NCI-H1417 (cell line): ENCODE measurements around the gene TBC1D22A.

Experiments
- DNase-seq, 3 experiments: peaks; one replicate each; lab custom pipeline; 2025; lab: John Stamatoyannopoulos, UW

Gene TBC1D22A

GRCh38 chr22:46887978-46888377 lies 125.5 kb downstream of the TBC1D22A start:
- no peak for DNase-seq

- no peak for DNase-seq
Measured at GRCh38 chr22:46890819-46891218, 128.4 kb downstream of the TBC1D22A start.

- no peak for DNase-seq
Measured at GRCh38 chr22:46891382-46891951, 129.0 kb downstream of the TBC1D22A start.

- DNase-seq, result no peak
Measured at GRCh38 chr22:46892866-46893265, 130.4 kb downstream of the TBC1D22A start.

DNA sequence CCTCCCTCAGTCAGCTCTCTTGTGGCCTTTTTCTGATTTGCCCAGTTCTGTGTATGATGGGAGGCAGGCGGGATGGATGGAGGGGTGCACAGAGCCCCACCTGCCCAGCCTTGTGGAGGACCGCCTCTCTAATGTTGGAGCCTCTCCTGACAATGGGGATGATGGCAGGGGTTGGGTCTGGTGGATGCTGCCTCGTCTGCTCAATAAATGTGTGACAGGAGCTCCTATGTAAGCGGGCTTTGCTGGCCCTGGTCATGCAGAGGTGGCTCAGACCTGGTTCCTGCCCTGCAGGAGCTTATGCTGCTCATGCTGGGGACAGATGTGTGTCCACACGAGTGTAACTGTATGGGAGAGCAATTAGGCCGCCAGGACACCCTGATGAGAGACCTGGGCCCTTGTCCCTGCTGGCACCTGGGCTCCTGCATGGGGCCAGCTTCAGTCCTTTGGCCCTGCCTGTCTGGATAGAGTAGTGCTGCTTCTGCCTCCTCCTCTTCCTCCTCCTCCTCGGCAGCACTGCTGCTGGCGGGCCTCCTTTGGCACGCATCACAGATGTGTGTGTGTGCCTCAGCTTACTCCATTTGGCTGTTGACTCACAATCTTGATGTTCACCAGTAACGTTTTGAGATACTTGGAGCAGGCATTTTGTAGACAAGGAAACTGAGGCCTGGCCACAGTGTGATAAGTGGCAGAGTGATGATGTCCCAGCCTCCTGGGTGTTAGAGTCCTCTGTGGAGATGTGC lies 131.0 kb downstream of the TBC1D22A start:
- DNase-seq, result no peak

DNA sequence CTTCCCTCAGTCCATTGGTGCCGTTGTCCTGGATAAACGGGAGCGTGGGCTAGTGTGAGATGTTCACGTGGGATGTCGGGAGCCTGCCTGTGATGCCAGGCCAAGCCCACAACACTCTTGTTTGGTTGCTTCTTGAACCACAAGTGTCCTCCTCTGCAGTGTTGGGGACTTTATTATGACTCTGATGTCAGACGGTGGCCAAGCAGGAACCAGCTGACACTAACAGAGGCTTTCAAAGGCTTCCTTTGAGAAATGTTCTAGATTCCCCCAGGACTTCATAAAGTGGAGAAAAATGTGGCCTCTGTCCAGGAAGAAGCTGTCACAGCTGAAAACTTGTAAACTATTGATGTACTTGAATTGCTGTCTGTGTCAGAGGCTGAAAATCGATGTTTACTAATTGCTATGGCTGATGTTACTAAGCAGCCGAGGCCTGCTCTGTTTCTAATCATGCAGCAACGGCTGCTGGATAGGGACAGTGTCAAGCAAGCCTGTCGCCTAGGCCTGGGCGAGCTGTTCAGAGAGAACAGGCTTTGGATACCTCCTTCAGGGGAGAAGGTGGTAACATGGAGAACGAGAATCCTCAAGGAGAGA lies 131.7 kb downstream of the TBC1D22A start:
- no peak for DNase-seq

DNA sequence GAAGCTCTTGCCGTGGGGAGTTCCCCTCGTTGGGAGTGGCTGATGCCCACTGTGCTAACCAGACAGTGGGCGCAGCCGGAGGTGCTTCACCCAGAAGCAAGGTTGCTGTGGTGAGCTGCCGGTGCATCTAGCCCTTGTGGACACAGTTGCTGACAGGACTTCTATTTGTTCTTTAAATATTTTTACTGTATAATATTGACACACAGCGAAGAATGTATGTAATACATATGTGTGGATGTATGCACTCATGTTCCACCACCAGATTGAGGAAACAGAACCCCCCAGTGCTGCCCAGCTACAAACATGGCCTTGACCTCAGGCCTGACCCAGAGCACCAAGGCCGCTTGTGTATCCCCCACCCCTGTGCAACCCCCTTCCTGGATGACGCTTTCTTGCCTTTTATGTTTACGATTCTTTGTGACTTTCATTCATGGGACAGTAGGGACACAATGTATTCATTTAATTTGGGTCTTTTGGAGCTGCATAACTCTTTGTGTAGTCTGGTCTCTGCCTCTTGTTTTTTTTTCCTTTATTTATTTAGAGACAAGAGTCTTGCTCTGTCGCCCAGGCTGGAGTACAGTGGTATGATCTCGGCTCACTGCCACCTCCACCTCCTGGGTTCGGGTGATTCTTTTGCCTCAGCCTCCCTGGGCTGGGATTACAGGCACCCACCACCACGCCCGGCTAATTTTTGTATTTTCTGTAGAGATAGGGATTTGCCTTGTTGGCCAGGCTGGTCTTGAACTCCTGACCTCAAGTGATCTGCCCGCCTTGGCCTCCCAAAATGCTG lies 132.6 kb downstream of the TBC1D22A start:
- no peak for DNase-seq

- no peak for DNase-seq
Measured at GRCh38 chr22:46895753-46896152, 133.3 kb downstream of the TBC1D22A start.

DNA sequence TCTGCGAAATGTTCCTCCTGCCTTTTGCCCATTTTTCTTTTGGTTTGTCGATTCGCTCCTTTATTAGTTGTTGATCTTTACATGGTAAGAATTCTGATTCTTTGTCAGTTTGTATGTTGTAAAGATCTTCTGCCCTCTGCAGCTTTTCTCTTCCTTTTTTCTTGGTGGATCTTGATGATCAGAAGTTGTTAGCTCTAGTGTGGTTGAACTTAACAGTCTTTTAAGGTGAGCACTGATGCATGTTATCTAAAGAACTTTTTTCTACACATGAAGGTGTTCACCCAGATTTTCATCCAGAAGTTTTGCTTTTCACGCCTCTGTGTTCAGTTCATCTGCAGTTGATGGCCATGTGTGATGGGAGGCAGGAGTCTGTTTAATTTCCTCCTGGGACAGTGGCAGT lies 133.7 kb downstream of the TBC1D22A start:
- no peak for DNase-seq

- no peak for DNase-seq
Measured at GRCh38 chr22:46896568-46897245, 134.3 kb downstream of the TBC1D22A start.

DNA sequence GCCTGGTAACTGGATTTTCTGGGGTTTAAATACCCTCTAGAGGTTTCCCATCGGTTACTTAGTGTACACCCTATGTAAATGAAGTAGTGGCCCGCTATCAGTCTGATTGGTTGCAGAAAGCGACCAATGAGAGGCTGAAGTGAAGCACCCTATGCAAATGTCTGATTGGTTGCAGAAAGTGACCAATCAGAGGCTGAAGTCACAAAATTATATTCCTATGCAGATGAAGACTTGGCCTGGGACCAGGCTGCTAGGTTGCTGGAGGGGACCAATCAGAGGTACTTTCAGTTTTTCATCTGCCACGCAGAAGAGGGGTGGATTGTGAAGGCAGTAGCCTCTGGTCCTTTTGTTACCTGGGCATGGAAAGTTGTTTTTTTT lies 134.8 kb downstream of the TBC1D22A start:
- DNase-seq, result no peak

DNA sequence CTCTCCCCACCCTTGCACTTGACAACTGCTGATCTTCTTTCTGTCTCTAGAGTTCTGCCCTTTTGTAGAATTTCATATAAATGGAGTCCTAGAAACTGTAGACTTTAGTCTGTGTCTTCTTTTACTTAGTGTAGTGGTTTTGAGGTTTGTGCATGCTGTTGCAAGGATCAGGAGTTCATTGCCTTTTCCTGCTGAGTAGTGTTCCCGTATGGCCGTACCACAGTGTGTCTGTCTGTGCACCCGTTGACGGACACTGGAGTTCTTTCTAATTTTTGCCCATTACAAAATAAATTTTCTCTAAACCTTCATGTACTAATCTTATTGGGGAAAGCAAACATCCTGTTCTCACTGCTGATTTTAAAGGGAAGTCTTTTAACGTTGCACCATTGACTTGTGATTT lies 138.1 kb downstream of the TBC1D22A start:
- DNase-seq, result no peak

DNA sequence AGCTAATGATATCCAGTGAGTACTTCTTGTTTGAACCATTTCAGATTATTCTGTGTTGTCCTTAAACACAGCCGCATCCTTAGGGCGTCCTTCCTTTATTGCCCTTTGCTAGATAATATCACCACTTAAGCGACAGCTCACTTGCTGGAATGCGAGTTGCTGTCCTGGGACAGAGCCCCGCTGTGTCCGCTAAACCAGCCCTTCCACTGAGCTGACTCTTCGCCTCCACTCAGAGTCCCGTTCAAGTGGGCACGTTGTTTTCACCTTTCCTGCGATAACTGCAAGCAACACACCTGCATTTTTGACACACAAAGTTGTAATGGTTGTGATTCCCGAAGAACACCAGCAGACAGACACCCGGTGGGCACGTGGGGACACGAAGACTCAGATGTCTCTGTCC lies 140.0 kb downstream of the TBC1D22A start:
- DNase-seq, result no peak

DNA sequence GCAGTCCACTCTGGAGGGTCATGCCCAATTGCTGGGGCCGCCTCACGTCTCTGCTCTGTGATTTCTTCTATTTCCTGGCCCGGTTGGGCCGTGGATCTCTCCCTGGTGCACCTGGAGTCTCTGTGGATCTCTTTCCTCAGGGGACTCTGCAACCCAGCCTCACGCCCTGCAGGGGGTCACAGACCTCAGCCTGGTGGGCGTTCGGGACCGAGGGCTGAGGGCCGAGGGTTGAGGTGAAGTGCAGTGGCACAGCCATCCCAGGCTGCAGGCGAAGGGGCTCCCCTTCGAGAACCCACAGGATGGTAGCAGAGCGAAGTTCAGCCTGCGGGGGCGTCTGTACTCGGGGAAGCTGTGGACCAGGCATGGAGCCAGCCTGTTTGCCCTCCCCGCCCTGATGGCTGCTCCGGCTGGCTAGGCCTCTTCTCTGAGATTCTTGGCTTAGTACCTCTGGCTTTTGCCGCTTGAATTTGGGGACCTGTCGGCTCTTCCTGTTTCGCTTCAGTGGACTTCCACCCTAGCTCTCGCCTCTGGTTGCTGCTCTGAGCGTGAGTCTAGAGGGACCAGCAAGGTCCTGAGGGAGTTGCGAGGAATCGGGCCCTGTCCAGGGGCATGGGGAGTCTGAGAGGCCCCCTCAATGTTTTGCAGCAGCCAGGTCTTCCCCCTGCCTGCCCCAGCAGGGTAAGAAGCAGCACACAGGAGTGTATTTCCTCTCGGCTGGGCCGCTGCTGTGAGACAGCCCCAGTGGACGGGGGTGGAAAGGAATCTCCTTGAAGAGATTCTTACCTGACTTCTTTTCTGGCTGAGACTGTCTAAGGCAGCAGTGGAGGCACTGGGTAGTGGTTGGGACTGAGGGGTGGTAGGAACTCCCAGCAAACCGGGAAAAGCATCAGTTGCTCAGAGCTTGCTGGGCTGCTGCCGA lies 140.8 kb downstream of the TBC1D22A start:
- DNase-seq, result no peak

GRCh38 chr22:46905415-46905814 lies 143.0 kb downstream of the TBC1D22A start:
- no peak for DNase-seq

DNA sequence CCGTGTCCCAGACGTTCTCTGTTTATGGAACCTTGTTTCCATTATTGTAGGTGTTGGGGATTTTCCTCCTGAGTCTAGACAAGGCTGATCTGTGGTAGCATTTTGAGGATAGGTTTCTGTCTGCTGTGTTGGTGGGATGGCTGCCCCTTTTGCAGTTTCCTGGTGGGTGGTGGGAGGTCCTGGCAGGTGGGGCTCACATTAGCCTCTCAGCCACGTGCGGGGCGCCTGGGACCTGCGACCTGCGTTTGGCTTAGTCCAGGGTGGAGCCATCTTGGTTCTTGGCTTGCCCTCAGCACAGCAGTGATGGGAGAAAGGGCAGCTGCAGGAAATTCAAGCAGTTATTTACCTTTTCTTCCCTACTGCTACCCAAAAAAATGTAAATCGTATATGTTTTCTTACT lies 143.4 kb downstream of the TBC1D22A start:
- DNase-seq, result no peak

DNA sequence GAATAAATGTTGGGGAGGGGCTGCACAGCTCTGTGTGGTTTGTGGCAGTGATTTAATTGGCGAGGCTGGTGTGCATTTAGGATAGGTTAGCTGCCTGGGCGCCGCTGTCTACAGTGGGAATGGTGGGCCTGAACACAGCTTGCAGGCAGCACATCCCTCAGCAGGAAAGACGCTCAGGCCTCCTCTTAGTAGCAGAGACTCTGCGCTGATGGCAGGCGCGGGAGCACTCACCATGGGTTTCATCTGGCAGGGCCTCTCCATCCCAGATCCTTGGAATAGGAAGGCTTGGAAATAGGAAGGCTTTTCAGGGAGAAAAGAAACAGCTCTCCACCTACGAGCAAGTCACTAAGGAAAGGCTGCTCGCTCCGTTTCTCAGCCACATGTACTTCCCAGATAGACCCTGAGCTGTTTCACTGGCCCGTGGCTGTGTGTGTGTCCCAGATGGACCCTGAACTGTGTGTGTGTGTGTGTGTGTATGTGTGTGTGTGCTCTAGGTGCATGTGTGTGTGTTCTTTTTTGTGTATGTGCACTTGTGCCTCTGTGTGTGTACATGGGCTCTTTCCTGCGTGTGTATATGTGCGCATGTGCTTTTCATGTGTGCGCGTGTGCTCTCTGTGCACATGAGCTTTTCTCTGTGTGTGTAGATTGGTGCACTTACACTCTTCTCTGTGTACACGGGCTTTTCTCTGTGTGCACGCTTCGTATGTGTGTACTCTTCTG lies 144.0 kb downstream of the TBC1D22A start:
- no peak for DNase-seq

GRCh38 chr22:46907241-46908215 lies 145.1 kb downstream of the TBC1D22A start:
- DNase-seq, result no peak

DNA sequence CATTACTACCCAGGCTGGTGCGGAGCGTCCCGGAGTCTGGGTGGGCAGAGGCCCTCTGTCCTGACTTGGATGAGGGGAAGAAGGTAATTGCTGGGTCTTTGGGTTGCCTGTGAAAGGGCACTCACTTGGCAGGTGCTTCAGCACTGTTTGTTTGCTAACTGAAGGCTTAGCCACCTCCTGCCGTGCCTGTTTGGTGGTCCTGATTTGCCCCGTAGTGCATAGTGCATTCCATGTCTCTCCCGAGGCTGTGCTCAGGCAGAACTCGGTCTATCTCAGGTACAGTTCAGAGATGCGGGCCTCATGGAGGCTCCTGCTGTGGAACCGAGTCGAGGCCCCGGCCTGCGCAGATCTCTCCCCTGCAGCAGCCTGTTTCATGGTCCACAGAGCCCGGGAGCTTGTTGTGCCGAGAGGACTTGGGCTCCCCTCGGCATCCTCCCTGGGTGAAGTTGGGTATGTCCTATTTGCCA lies 146.2 kb downstream of the TBC1D22A start:
- DNase-seq, result peak in 2 of 3 experiments; percentile 20 to 52
